Upper lobe of left lung (tissue), 6 donors: ENCODE measurements around the gene IL22RA2. TPM values are rescaled to one million over a fixed set of nuclear protein-coding genes. Genes with fewer than 3 reads are reported as not detected.
A peak's percentile ranks its signal among the peaks of the same experiment; 100 is the strongest.

Experiments used
- ATAC-seq, 2 donors: fragments of 200-7000 bp; cut with Tn5 transposase; one replicate each; pipeline ENCODE4 v1.9.1; 2022; ENCODE audit warnings: mild to moderate bottlenecking in 2 of 2, moderate library complexity in 2 of 2; ENCODE audit not compliant: low FRiP score in 2 of 2
- DNase-seq, 2 donors: peaks; one replicate each; pipeline ENCODE4 v3.0.0-alpha.2; 2019 to 2020
- H3K27ac ChIP-seq, 4 donors: fragments of 200-600 bp; sonication (generic); one replicate each; pipeline ENCODE4 v1.5.1; 2016 to 2019
- H3K27me3 ChIP-seq, 4 donors: fragments of 200-600 bp; sonication (generic); one replicate each; pipeline ENCODE4 v1.5.1; 2017 to 2019
- H3K36me3 ChIP-seq, 4 donors: fragments of 200-600 bp; sonication (generic); one replicate each; pipeline ENCODE4 v1.5.1; 2016 to 2019
- H3K4me1 ChIP-seq, 4 donors: fragments of 200-600 bp; sonication (generic); one replicate each; pipeline ENCODE4 v1.5.1; 2018 to 2019
- H3K4me3 ChIP-seq, 4 donors: fragments of 200-600 bp; sonication (generic); one replicate each; pipeline ENCODE4 v1.5.1; 2017 to 2019; ENCODE audit warnings: mild to moderate bottlenecking in 2 of 4, moderate library complexity in 1 of 4
- H3K9me3 ChIP-seq, 4 donors: fragments of 200-600 bp; sonication (generic); one replicate each; pipeline ENCODE4 v1.5.1; 2018 to 2019
- EP300 ChIP-seq, 4 donors: sonication (generic); formaldehyde crosslinking; IDR thresholded peaks; one replicate each; pipeline ENCODE4 v1.5.1; 2017; ENCODE audit warnings: antibody characterized with exemption in 4 of 4, control low read depth in 2 of 4
- POLR2A ChIP-seq, 4 donors: fragments of 450-650 bp; IDR thresholded peaks; one replicate each; pipeline ENCODE4 v1.5.1; 2016 to 2017; ENCODE audit warnings: antibody characterized with exemption in 4 of 4, mild to moderate bottlenecking in 2 of 4
- POLR2AphosphoS5 ChIP-seq, 2 donors: sonication (generic); formaldehyde crosslinking; IDR thresholded peaks; one replicate each; pipeline ENCODE4 v1.5.1; 2017; ENCODE audit warnings: antibody characterized with exemption in 2 of 2
- WGBS, 2 donors: methylation state at CpG; one replicate each; pipeline ENCODE4 v1.1.5; 2017 to 2018; 5-methylcytosine and 5-hydroxymethylcytosine counted together
- total RNA-seq, 6 donors: library from RNA; depleted of rRNA in 4 of 6; stranded (reverse); fragments of >200 nt in 4 of 6; gene quantifications; one replicate each; pipeline versions ENCODE4 v1.1.0 to v1.2.1, GENCODE V29; 2016 to 2021
- TF ChIP-seq, protein P1 (sequence below), 6 experiments: fragments of 450-650 bp in 4 of 6; fragments of 200-600 bp in 2 of 6; sonication (generic) in 2 of 6; IDR thresholded peaks; one replicate each; pipeline ENCODE4 v1.5.1; 2016 to 2019; ENCODE audit warnings: antibody characterized with exemption in 6 of 6
- donor health status: DM: no; HTN: no; CAD: no; lungs with moderate emphysema.
- donor health status: DM: no; HTN: yes; CAD: no; lungs with severe emphysema.

IL22RA2 gene
- total RNA-seq, 6 donors from 2014 or later: not detected

DNA sequence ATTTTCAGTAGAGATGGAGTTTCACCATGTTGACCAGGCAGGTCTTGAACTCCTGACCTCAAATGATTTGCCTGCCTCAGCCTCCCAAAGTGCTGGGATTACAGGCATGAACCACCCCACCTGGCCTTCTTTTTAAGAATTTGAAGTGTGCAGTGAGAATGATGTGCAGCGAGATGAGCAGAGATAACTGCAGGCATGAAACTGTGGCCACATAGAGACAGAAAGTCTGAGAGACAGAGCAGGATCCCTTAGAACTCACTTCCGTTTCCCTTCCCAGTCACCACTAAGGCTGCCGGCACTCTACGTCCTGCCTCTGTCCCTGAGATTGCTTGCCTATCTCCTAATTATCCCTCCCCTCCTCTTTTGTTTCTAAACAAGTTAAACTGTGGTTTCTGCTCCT, 27.2 kb downstream of the IL22RA2 start:
- WGBS, 2 donors: 92 to 93% methylated on average over 4 of the region's 4 CpGs
- H3K4me3 ChIP-seq: no peak overlapping the region
- H3K9me3 ChIP-seq: no peaks in the 10 kb centered on the region
- ATAC-seq (no peak), DNase-seq (no peak)
- peaks cover 4 to 7% (median 6%) of the 10 kb centered on the region in 4 donors for H3K4me1 ChIP-seq
- no peak overlapping the region for H3K27ac ChIP-seq
- TF ChIP-seq, protein P1, sequence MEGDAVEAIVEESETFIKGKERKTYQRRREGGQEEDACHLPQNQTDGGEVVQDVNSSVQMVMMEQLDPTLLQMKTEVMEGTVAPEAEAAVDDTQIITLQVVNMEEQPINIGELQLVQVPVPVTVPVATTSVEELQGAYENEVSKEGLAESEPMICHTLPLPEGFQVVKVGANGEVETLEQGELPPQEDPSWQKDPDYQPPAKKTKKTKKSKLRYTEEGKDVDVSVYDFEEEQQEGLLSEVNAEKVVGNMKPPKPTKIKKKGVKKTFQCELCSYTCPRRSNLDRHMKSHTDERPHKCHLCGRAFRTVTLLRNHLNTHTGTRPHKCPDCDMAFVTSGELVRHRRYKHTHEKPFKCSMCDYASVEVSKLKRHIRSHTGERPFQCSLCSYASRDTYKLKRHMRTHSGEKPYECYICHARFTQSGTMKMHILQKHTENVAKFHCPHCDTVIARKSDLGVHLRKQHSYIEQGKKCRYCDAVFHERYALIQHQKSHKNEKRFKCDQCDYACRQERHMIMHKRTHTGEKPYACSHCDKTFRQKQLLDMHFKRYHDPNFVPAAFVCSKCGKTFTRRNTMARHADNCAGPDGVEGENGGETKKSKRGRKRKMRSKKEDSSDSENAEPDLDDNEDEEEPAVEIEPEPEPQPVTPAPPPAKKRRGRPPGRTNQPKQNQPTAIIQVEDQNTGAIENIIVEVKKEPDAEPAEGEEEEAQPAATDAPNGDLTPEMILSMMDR (IDR thresholded peaks at IDR 0.05): no peak
- no peak for TF ChIP-seq POLR2A (IDR thresholded peaks at IDR 0.05)
- TF ChIP-seq EP300 (IDR thresholded peaks at IDR 0.05): no peak
- no peak for TF ChIP-seq POLR2AphosphoS5 (IDR thresholded peaks at IDR 0.05)
- H3K36me3 ChIP-seq: no peaks in the 10 kb centered on the region
- H3K27me3 ChIP-seq: no peaks in the 10 kb centered on the region

DNA sequence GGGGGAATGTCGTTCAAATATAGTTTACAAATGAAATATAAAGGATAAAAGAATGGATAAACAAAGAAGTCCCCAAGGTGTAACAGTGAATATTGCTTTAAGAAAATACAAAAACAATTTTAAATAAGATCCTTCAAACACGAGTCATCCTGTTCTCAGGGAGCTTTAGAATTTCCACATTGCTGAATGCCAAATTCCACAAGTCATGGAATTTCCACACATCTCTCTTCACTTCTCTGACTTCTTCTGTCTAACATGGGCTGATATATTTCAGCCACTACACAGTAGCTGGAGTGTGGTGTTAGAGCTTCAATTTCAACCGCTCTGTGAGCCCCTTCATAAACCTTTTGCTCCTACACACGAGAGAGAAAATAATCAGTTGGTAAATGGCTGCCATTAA, 28.0 kb downstream of the IL22RA2 start:
- WGBS, 2 donors: 77 to 85% methylated on average over 4 of the region's 4 CpGs
- Histone ChIP-seq H3K9me3 (no peaks in the 10 kb centered on the region), H3K36me3 (no peaks in the 10 kb centered on the region), H3K4me3 (no peak overlapping the region), H3K27ac (no peak overlapping the region), H3K27me3 (no peaks in the 10 kb centered on the region), H3K4me1 (peaks cover 4 to 7% (median 6%) of the 10 kb centered on the region in 4 donors)
- DNase-seq (no peak), ATAC-seq (no peak)
- TF ChIP-seq POLR2A (IDR thresholded peaks at IDR 0.05): no peak
- TF ChIP-seq POLR2AphosphoS5 (IDR thresholded peaks at IDR 0.05): no peak
- TF ChIP-seq, protein P1 (IDR thresholded peaks at IDR 0.05): no peak
- no peak for TF ChIP-seq EP300 (IDR thresholded peaks at IDR 0.05)

DNA sequence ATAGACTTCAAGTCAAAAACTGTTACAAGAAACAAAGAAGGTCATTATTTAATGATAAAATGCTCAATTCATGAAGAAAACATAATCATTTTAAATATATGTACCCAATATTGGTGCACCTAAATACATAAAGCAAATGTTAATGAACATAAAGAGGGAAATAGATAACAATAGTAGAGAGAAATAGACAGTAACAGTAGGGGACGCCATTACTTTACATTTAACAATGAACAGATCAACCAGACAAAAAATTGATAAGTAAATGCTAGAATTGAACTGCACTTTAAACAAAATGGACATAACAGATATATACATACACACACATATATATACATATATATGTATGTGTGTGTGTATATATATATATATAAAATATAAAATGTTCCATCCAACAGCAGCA, 37.4 kb downstream of the IL22RA2 start:
- WGBS, 2 donors: 74 to 77% methylated on average over 1 of the region's 1 CpG
- no peak for DNase-seq
- no peaks in the 10 kb centered on the region for H3K27me3 ChIP-seq
- no peak overlapping the region for H3K27ac ChIP-seq
- peaks cover 0 to 6% (median 2%) of the 10 kb centered on the region in 4 donors for H3K9me3 ChIP-seq
- TF ChIP-seq EP300 (IDR thresholded peaks at IDR 0.05): no peak
- TF ChIP-seq, protein P1 (IDR thresholded peaks at IDR 0.05): peak in 2 of 6 experiments; percentile 22 to 29
- no peak overlapping the region for H3K4me3 ChIP-seq
- H3K36me3 ChIP-seq: no peaks in the 10 kb centered on the region
- H3K4me1 ChIP-seq: no peaks in the 10 kb centered on the region
- ATAC-seq: no peak

DNA sequence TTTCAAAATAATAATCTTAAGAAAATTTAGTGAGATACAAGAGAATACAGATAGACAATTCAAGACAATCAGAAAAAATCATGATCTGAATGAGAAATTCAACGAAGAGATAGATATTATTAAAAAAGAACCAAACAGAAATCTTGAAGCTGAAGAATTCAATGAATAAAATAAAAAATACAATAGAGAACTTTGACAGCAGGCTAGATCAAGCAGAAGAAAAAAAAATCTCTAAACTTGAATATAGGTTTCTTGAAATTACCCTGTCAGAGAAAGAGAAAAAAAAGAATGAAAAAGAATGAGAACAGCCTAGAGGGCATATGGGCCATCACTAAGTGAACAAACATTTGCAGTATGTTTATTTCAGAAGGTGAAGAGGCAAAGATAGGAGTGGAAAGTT, 39.0 kb downstream of the IL22RA2 start:
- no peaks in the 10 kb centered on the region for H3K4me1 ChIP-seq
- 86 to 94% methylated on average over 1 of the region's 1 CpG for WGBS, 2 donors
- H3K4me3 ChIP-seq: no peak overlapping the region
- H3K36me3 ChIP-seq: no peaks in the 10 kb centered on the region
- ATAC-seq: no peak
- H3K27ac ChIP-seq: no peak overlapping the region
- no peak for DNase-seq
- H3K27me3 ChIP-seq: no peaks in the 10 kb centered on the region
- H3K9me3 ChIP-seq: peaks cover 0 to 6% (median 2%) of the 10 kb centered on the region in 4 donors
- no peak for TF ChIP-seq EP300 (IDR thresholded peaks at IDR 0.05)

DNA sequence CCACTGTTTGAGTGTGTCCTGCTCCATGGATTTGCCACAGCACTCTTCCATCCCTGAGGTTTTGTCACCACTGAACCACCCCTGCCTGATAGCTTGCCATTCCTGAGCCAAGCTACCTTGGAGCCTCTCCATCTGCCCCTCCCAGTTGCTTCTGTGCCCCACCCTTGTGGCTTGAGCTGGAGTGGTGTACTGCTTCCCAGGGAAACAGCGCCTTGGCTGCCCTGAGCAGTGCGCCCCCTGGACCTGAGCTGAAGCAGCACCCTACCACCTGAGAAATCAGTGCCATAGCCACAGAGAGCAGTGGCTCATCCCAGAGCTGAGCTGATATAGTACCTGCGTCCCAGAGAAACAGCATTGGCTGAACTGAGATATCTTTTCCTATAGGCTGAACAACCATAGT, 40.3 kb downstream of the IL22RA2 start:
- WGBS, 2 donors: 90 to 100% methylated on average over 2 to 3 of the region's 3 CpGs
- DNase-seq (peak in 1 of 2 donors; percentile 10), ATAC-seq (no peak)
- H3K27ac ChIP-seq: no peak overlapping the region
- H3K36me3 ChIP-seq: no peaks in the 10 kb centered on the region
- no peaks in the 10 kb centered on the region for H3K4me1 ChIP-seq
- H3K27me3 ChIP-seq: no peaks in the 10 kb centered on the region
- no peak for TF ChIP-seq POLR2AphosphoS5 (IDR thresholded peaks at IDR 0.05)
- TF ChIP-seq, protein P1 (IDR thresholded peaks at IDR 0.05): no peak
- no peak for TF ChIP-seq POLR2A (IDR thresholded peaks at IDR 0.05)
- TF ChIP-seq EP300 (IDR thresholded peaks at IDR 0.05): no peak
- H3K9me3 ChIP-seq: peaks cover 0 to 10% (median 4%) of the 10 kb centered on the region in 4 donors
- no peak overlapping the region for H3K4me3 ChIP-seq
